Measurements from ENCODE around the gene MRM2.

MRM2 gene

DNA sequence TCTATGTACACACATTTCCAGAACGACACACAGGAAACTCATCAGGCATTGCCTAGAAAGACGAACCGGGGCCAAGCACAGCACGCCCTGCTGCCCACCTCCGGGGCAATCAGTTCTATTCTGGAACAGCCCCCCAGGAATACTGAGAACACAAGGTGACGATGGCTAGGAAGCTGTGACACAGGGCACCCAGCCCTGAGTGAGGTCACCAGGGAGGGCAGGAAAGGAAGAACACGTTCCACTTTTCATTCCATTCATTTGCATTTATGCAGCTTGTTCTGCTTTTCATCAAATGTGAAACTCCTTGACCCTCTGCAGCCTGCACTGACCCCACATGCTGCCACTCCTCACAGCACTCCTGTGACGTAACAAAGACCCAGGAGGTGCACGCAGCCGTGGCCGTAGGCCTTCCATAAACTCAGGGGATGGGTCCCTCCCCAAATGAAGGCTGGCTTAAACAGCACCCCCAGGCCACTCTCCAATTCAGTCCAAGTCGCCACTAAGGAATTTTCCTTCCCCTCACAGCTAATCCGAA is 38.2 kb downstream of the MRM2 start:
- DNase-seq (ENCODE audit: low spot score): peak; percentile 26

GRCh38 chr7:2202901-2203765 is 38.9 kb downstream of the MRM2 start:
- peak; percentile 59 for DNase-seq (ENCODE audit: low spot score)

DNA sequence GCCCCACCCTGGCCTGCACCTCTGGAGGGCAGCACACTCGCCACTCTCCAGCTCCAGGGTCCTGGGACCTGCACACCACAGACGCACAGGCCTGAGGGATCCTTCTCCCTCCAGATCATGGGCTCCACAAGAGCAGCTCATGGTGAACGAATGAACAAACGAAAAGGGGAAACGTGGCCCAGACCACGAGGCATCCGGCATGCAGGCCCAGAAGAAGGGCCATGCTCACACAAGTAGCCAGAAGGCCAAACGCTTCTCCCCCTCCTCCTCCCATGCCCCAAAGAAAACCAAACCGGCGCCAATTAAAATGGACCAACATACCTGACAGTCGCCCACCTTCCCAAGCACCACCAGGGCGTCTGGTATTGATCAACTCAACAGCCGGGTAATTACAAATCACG is 39.6 kb downstream of the MRM2 start:
- no peak for DNase-seq (ENCODE audit: low spot score)

GRCh38 chr7:2201686-2202360 is 40.2 kb downstream of the MRM2 start:
- DNase-seq (ENCODE audit: low spot score): peak; percentile 67

GRCh38 chr7:2201128-2201527 is 40.9 kb downstream of the MRM2 start:
- DNase-seq (ENCODE audit: low spot score): peak; percentile 55

DNA sequence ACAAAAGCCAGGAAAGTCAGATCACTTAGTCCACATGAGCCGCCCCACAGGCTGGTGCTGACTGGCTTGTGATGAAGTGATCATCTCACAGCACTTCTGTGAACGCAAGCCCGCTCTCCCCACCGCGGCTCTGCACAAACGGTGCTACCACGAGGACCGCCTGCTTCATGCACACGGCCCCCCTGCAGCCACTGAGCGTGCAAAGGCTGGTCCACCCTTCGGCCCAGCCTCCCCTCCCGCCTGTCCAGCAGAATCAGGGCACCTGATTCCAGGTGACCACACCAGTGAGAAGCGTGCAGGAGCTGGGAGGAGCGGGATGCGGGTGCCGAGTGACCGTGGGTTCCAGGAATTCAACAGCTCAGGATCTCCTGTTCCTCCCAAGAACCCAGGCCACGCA is 41.4 kb downstream of the MRM2 start:
- no peak for DNase-seq (ENCODE audit: low spot score)

DNA sequence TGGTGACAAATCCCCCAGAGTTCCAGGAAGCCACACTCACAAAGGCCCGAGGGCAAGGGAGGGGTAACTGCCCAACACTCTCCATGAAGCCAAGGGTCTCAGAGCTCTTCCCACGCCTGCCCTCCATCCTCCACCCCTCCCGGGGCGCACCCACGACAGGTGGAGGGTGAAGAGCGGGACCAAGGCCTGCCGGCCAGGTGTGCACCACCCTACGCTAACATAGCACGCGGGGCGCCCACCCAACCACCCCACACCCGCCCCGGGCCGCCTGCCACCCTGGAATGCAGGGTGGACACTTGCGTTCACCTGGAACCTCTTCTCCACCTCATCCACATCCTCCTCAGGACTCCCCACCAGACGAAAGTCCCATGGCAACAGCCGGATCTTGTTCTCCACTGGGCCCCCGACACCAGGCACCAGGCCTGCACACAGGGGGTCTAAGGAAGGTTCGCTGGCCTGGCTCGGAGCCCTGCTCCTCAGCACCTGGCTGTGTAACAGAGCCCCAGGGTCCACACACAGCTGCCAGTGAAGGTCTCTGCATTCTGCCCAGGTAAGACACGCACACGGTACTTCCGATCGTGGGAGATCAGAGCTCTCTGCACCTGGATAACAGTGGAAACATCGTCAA is 41.9 kb downstream of the MRM2 start:
- DNase-seq (ENCODE audit: low spot score): no peak

GRCh38 chr7:2199528-2199927 is 42.5 kb downstream of the MRM2 start:
- DNase-seq (ENCODE audit: low spot score): no peak

DNA sequence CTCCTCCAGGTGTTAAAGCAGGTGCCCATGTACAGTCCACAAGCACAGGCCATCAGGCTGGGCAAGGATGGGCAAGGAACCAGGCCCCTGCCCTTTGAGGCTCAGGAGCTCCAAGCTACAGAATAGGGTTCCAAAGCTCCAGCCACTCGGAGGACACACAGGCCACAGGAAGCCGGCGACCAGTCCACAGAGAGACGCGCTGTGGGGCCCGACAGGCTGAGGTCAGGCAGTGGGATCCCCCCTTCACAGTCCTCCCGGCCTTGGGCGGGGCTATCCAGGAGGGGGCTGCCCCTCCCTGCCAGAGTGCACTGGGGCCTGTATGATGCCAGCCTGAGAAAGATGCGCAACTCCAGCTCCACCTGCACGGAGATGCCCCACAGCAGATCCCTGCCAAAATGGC is 43.2 kb downstream of the MRM2 start:
- no peak for DNase-seq (ENCODE audit: low spot score)

GRCh38 chr7:2198206-2198605 is 43.8 kb downstream of the MRM2 start:
- DNase-seq (ENCODE audit: low spot score): no peak

GRCh38 chr7:2197436-2198155 is 44.4 kb downstream of the MRM2 start:
- no peak for DNase-seq (ENCODE audit: low spot score)

DNA sequence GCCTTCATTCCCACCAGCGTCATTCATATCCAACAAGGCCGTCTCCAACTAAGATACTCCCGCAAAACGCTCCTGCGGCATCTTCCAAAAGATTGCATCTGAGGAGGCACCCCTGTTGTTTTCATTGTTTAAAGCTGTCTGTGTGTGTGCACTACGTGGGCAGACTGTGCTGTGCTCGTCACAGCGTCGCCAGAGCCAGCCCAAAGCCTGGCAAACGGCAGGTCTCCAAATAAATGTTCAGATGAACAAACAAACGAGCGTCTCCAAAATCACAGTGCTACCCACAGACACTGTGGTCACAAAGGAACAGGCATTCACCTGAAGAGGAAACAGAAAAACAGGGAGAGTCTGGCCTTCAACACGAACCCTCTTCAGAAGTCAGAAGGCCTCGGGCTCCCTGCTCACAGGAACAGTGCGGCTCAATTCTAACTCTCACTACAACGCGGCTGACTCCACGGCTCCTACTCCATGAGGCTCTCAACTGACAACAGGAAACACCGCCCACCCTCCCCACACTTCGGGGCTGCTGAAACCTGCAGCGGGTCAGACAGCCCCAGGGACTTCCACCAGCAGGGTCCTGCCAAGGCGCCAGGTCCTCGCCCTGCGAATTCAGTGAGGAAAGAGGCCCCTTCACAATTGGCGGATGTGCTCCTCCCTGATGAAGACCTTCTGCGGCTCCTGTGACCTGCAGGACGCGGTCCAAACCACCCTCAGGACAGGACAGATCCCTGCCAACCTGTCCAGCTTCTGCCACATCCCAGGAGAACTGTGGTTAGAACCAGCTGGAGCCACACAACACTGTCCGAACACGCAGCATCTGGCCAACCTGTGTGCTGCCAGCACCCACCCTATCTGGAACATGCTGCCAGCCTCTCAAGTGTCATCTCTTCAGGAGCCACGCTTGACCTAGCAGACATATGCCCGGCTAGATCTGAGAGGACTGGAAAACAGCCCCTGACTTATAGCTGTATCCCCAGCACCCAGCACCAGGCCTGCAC is 45.3 kb downstream of the MRM2 start:
- DNase-seq (ENCODE audit: low spot score): no peak

DNA sequence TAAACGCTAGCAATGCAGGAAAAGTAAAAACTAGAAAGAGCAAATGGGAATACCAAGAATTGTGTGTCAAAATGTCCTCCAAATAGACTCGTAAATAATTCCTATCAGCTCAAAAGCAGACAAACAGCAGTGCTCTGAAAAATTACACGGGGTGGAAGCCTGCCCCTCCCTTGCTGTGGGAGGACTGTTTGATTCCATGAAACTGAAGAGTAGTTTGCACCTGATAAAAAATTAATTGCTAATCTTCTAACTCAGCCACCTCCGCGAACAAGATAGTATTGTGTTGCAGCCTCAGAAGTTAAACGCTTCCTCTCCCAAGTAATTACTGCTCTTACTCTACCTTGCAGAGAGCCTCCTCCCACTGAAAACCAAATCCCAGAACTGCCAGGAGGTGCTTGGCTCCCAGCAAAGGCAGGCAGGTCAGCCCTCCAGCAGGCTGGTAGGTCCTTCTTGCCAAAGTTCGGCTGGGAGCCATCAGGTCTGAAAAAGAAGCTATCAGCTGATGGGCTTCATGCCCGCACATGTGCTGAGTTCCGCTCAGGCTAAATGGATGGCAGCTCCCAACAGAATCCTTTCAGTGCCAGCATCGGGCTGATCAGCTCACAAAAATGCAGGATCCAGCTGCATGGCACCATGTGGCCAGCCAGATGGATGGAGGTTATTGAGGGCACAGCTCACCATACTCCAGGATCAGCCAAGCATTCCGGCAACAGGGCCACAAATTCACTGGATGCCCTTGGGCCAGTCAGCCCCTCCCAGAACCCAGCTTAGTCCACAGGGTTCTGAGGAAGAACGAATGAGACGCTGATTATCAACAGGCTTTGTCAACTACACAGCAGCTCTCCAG is 46.4 kb downstream of the MRM2 start:
- peak; percentile 70 for DNase-seq (ENCODE audit: low spot score)

- DNase-seq (ENCODE audit: low spot score): no peak
Observed at GRCh38 chr7:2193575-2194305, 48.3 kb downstream of the MRM2 start.

DNA sequence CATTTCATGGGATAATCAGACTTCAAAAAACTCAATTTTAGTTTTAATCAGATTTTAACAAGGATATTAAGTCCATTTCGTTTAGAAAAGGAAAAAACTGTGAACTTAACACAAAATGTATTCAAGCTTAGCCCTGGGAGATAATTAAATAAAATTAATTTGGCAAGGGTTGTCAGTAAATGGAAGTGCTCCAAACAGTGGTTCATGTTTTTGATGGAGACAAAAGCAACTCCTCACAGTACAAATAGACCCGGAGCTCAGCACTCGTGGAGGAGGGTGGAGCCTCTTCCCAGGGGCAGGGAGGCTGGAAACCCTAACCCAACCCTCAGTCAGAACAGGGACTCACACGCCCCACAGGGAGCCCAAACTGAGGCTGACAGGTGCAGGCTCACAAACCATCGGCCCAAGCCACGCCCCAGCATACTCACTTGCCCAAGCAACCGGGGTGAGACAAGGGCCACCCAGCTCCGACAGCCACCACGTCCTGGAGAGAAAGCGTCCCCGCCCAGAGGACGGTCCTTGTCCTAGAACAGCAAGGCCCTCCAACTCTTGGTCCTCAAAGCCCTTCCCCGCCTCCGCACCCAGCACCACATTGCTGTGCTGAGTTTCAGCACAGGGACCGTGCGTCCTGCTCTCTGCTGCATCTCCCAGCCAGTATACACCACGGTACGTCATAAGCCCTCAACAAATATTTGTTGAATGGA is 49.0 kb downstream of the MRM2 start:
- no peak for DNase-seq (ENCODE audit: low spot score)

DNA sequence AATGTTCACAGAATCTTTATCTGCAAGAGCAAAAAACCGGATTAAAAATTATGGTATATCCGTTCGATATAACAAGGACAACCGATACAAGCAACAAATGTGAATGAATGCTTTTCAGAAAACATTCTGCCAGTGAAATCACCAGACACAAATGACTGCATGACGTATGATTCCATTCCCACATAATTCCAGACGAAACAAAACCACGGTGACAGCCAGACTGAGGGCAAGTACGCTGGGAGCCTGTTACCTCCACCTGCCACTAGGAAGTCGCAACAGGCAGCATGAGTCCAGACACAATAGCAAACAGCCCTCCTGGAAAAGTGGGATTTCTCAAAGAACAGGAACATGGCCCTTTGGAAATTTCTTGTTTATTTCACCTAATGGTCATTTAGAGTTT is 51.0 kb downstream of the MRM2 start:
- DNase-seq (ENCODE audit: low spot score): no peak

DNA sequence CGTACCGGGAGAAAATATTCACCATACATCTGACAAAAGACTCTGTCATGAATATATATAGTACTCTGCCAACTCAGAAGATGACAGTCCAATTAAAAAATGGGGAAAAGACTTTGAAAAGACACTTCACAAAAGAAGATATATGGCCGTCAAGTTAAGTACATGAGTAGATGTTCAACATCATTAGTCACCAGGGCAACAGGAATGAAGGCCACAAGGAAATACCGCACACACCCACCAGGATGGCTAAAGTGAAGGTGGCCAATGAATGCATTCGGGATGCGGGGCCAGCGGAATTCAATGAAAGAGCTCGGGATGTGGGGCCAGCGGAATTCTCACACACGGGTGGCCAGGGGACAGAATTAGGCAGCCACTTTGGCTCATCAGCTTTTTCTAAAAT is 51.5 kb downstream of the MRM2 start:
- no peak for DNase-seq (ENCODE audit: low spot score)

- DNase-seq (ENCODE audit: low spot score): no peak
Observed at GRCh38 chr7:2186166-2186565, 55.8 kb downstream of the MRM2 start.

DNA sequence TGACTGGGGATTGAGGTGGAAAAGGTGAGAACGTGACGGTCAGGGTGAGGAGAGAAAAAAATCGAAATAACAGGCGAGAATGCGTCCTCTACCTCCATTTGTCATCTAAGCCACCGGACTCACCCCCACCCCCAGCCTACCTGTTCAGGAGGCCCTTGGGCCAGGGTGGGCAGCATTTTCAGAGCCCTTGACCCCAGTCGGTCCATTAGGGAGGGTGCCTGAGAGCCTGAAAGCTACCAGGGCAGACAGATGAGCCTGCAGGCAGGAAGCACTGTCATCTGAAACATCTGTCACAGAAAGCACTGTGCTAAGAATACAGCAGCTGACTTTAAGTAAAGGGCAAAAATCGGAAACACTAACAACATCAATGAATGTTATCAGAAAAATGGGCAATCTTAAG is 56.3 kb downstream of the MRM2 start:
- no peak for DNase-seq (ENCODE audit: low spot score)

All from left forelimb (tissue), 1 donor.